Transverse colon (tissue), 4 donors: ENCODE measurements around the gene APOL5. TPM values are rescaled to one million over a fixed set of nuclear protein-coding genes. Genes with fewer than 3 reads are reported as not detected.
A peak's percentile ranks its signal among the peaks of the same experiment; 100 is the strongest.

ENCODE experiments used
- DNase-seq: peaks from one replicate; pipeline ENCODE4 v3.0.0-alpha.2; 2019
- H3K27ac ChIP-seq, 4 donors: fragments of 200-600 bp; sonication (generic); 2 replicates each; pipeline ENCODE4 v1.5.1; 2016 to 2018; ENCODE audit warnings: inconsistent platforms in 4 of 4
- H3K27me3 ChIP-seq: fragments of 200-600 bp; sonication (generic); 2 replicates; pipeline ENCODE4 v1.5.1; 2017; ENCODE audit warnings: inconsistent platforms
- H3K36me3 ChIP-seq, 4 donors: fragments of 200-600 bp; sonication (generic); 2 replicates each; pipeline ENCODE4 v1.5.1; 2017 to 2019; ENCODE audit warnings: inconsistent platforms in 4 of 4
- H3K4me1 ChIP-seq, 4 donors: fragments of 200-600 bp; sonication (generic); 2 replicates each; pipeline ENCODE4 v1.5.1; 2017 to 2020; ENCODE audit warnings: inconsistent platforms in 4 of 4
- H3K4me3 ChIP-seq, 4 donors: fragments of 200-600 bp; sonication (generic); 1 replicate in 1 of 4; 2 replicates in 3 of 4; pipeline versions ENCODE4 v1.5.1 to v1.6.1; 2017 to 2019; ENCODE audit warnings: inconsistent platforms in 4 of 4
- H3K9me3 ChIP-seq, 2 donors: fragments of 200-600 bp; sonication (generic); 2 replicates each; pipeline ENCODE4 v1.5.1; 2017 to 2019; ENCODE audit warnings: inconsistent platforms in 2 of 2
- CTCF ChIP-seq, 5 experiments: fragments of 200-600 bp in 3 of 5; fragments of 450-650 bp in 2 of 5; sonication (generic) in 3 of 5; IDR thresholded peaks; 1 replicate in 2 of 5; 2 replicates in 3 of 5; pipeline ENCODE4 v1.5.1; 2016 to 2017; ENCODE audit warnings: antibody characterized with exemption in 5 of 5, inconsistent platforms in 3 of 5, mild to moderate bottlenecking in 2 of 5, moderate library complexity in 1 of 5
- EP300 ChIP-seq: sonication (generic); formaldehyde crosslinking; IDR thresholded peaks from one replicate; pipeline ENCODE4 v1.6.1; 2017; ENCODE audit warnings: antibody characterized with exemption, low read depth
- POLR2A ChIP-seq: fragments of 450-650 bp; IDR thresholded peaks from one replicate; pipeline ENCODE4 v1.6.1; 2016; ENCODE audit warnings: antibody characterized with exemption, mild to moderate bottlenecking, moderate library complexity
- POLR2AphosphoS5 ChIP-seq, 3 donors: sonication (generic); formaldehyde crosslinking; IDR thresholded peaks; one replicate each; pipeline ENCODE4 v1.6.1; 2016; ENCODE audit warnings: antibody characterized with exemption in 3 of 3
- WGBS, 2 donors: methylation state at CpG; one replicate each; pipeline ENCODE4 v1.1.5; 2018; ENCODE audit warnings: low coverage in 1 of 2; 5-methylcytosine and 5-hydroxymethylcytosine counted together
- in situ Hi-C, 4 donors: fragments of 200-750 bp; cut with MboI; loops; one replicate each; pipeline versions ENCODE4 v1.15.0 to v1.15.1; 2017; ENCODE audit warnings: low sequenced_read_pairs in 3 of 4, low pct_ligation_motif_present in 1 of 4, low pct_unique_long_range_greater_than_20kb in 1 of 4
- intact Hi-C: fragments of 100-400 bp; cut with DNase I; formaldehyde crosslinking; loops from one replicate; pipeline ENCODE4 v1.15.1; 2023; ENCODE audit warnings: low total_unique reads
- total RNA-seq, 4 donors: library from RNA; depleted of rRNA; stranded (reverse); fragments of >200 nt; gene quantifications; one replicate each; pipeline ENCODE4 v1.1.0, GENCODE V29; 2016

Gene APOL5
- total RNA-seq, 4 donors from 2014 or later = not detected

- intact Hi-C loops = no loop called here
- DNase-seq = no peak
Measured at GRCh38 chr22:35731321-35731720, 13.6 kb downstream of the APOL5 start.

GRCh38 chr22:35732116-35732515 is 14.4 kb downstream of the APOL5 start:
- Histone ChIP-seq H3K27ac (no peak overlapping the region), H3K4me3 (no peak overlapping the region), H3K4me1 (peaks cover 0 to 13% (median 3%) of the 10 kb centered on the region in 4 donors), H3K9me3 (no peaks in the 10 kb centered on the region), H3K36me3 (no peaks in the 10 kb centered on the region), H3K27me3 (no peaks in the 10 kb centered on the region)
- intact Hi-C loops (no loop called here), in situ Hi-C loops (loop anchor here in 1 of 4 donors (25.0 kb wide), 1 partner anchor 320 kb away; the partner anchor contains the start of gene MCM5)
- TF ChIP-seq POLR2AphosphoS5 (IDR thresholded peaks at IDR 0.05) (no peak), POLR2A (no peak), EP300 (no peak), CTCF (IDR thresholded peaks at IDR 0.05) (no peak)
- no peak for DNase-seq
- 93 to 98% methylated on average over 9 of the region's 9 CpGs for WGBS, 2 donors

More at GRCh38 chr22:35731321-35731720, 13.6 kb downstream of the APOL5 start:
- Histone ChIP-seq H3K27ac (no peak overlapping the region), H3K4me1 (peaks cover 0 to 13% (median 3%) of the 10 kb centered on the region in 4 donors), H3K9me3 (no peaks in the 10 kb centered on the region), H3K36me3 (no peaks in the 10 kb centered on the region), H3K4me3 (no peak overlapping the region), H3K27me3 (no peaks in the 10 kb centered on the region)
- 77 to 79% methylated on average over 9 to 10 of the region's 10 CpGs for WGBS, 2 donors
- in situ Hi-C loops = loop anchor here in 1 of 4 donors (25.0 kb wide), 1 partner anchor 319 kb away; the partner anchor contains the start of gene MCM5
- TF ChIP-seq POLR2AphosphoS5 (IDR thresholded peaks at IDR 0.05) (no peak), EP300 (no peak), CTCF (IDR thresholded peaks at IDR 0.05) (no peak), POLR2A (no peak)

GRCh38 chr22:35733036-35733435 is 15.4 kb downstream of the APOL5 start:
- TF ChIP-seq EP300 (no peak), CTCF (IDR thresholded peaks at IDR 0.05) (no peak), POLR2A (no peak), POLR2AphosphoS5 (IDR thresholded peaks at IDR 0.05) (no peak)
- Histone ChIP-seq H3K27me3 (no peaks in the 10 kb centered on the region), H3K36me3 (no peaks in the 10 kb centered on the region), H3K9me3 (no peaks in the 10 kb centered on the region), H3K27ac (no peak overlapping the region), H3K4me1 (peaks cover 0 to 13% (median 3%) of the 10 kb centered on the region in 4 donors), H3K4me3 (no peak overlapping the region)
- DNase-seq = no peak
- intact Hi-C loops (no loop called here), in situ Hi-C loops (loop anchor here in 1 of 4 donors (25.0 kb wide), 1 partner anchor 321 kb away; the partner anchor contains the start of gene MCM5)
- 60 to 85% methylated on average over 1 to 10 of the region's 10 CpGs for WGBS, 2 donors

GRCh38 chr22:35733791-35734516 is 16.3 kb downstream of the APOL5 start:
- intact Hi-C loops = no loop called here

More at GRCh38 chr22:35733791-35734516, 16.3 kb downstream of the APOL5 start:
- H3K9me3 ChIP-seq = no peaks in the 10 kb centered on the region
- H3K27ac ChIP-seq = no peak overlapping the region
- H3K36me3 ChIP-seq = no peaks in the 10 kb centered on the region
- H3K4me3 ChIP-seq = no peak overlapping the region
- no peak for TF ChIP-seq POLR2AphosphoS5 (IDR thresholded peaks at IDR 0.05)
- TF ChIP-seq EP300 = no peak
- no peak for TF ChIP-seq POLR2A
- TF ChIP-seq CTCF (IDR thresholded peaks at IDR 0.05) = peak in 1 of 5 experiments; percentile 17
- 68% methylated on average over 7 of the region's 7 CpGs; no CpG with 5 or more reads in 1 of the 2 donors for WGBS, 2 donors
- peaks cover 0 to 7% (median 3%) of the 10 kb centered on the region in 4 donors for H3K4me1 ChIP-seq
- H3K27me3 ChIP-seq = no peaks in the 10 kb centered on the region
- no peak for DNase-seq
- in situ Hi-C loops = loop anchor here in 1 of 4 donors (25.0 kb wide), 1 partner anchor 322 kb away; the partner anchor contains the start of gene MCM5
